Ishikawa (cell line): Measurements from ENCODE around the gene ATP8A2.

ENCODE experiments used
- CEBPB ChIP-seq: IDR thresholded peaks from 2 replicates; pipeline ENCODE4 v1.6.1; 2012
- CREB1 ChIP-seq: IDR thresholded peaks from 2 replicates; pipeline ENCODE4 v1.6.1; 2012; ENCODE audit warnings: low read depth
- EGR1 ChIP-seq: IDR thresholded peaks from 2 replicates; pipeline ENCODE4 v1.6.1; 2012
- EP300 ChIP-seq: IDR thresholded peaks from 2 replicates; pipeline ENCODE4 v1.6.1; 2012; ENCODE audit warnings: borderline replicate concordance
- FOXM1 ChIP-seq: IDR thresholded peaks from 2 replicates; pipeline ENCODE4 v1.6.1; 2012; ENCODE audit warnings: low read depth, borderline replicate concordance
- MAX ChIP-seq: IDR thresholded peaks from 2 replicates; pipeline ENCODE4 v1.6.1; 2012
- NFIC ChIP-seq: IDR thresholded peaks from 2 replicates; pipeline ENCODE4 v1.6.1; 2012
- RAD21 ChIP-seq: IDR thresholded peaks from 2 replicates; pipeline ENCODE4 v1.6.1; 2012; ENCODE audit warnings: low read depth
- REST ChIP-seq: IDR thresholded peaks from 2 replicates; pipeline ENCODE4 v1.6.1; 2012; ENCODE audit warnings: low read depth, mild to moderate bottlenecking
- TAF1 ChIP-seq: IDR thresholded peaks from 2 replicates; pipeline ENCODE4 v1.6.1; 2012; ENCODE audit warnings: low read depth, mild to moderate bottlenecking
- TCF12 ChIP-seq: IDR thresholded peaks from 2 replicates; pipeline ENCODE4 v1.6.1; 2012; ENCODE audit warnings: low read depth
- TEAD4 ChIP-seq: IDR thresholded peaks from 2 replicates; pipeline ENCODE4 v1.6.1; 2012
- USF1 ChIP-seq: IDR thresholded peaks from 2 replicates; pipeline ENCODE4 v1.6.1; 2012
- YY1 ChIP-seq: IDR thresholded peaks from 2 replicates; pipeline ENCODE4 v1.6.1; 2012; ENCODE audit warnings: low read depth
- ZBTB7A ChIP-seq: IDR thresholded peaks from 2 replicates; pipeline ENCODE4 v1.6.1; 2012; ENCODE audit warnings: low read depth

ATP8A2 gene

GRCh38 chr13:25462301-25463125, 90.7 kb downstream of the ATP8A2 start:
- TF ChIP-seq TAF1: no peak
- TF ChIP-seq MAX: no peak
- TF ChIP-seq TEAD4: no peak
- TF ChIP-seq REST: no peak
- no peak for TF ChIP-seq CEBPB
- TF ChIP-seq ZBTB7A: no peak
- no peak for TF ChIP-seq FOXM1
- no peak for TF ChIP-seq TCF12
- no peak for TF ChIP-seq EP300
- no peak for TF ChIP-seq USF1
- TF ChIP-seq YY1: no peak
- TF ChIP-seq RAD21: no peak
- TF ChIP-seq EGR1: no peak
- no peak for TF ChIP-seq CREB1
- TF ChIP-seq NFIC: no peak

- TF ChIP-seq ZBTB7A (no peak), MAX (no peak), CREB1 (no peak), TEAD4 (no peak), CEBPB (no peak), REST (no peak), FOXM1 (no peak), USF1 (no peak), RAD21 (no peak), YY1 (no peak), NFIC (no peak), TCF12 (no peak), TAF1 (no peak), EGR1 (no peak), EP300 (no peak)
Observed at GRCh38 chr13:25463496-25463895, 91.7 kb downstream of the ATP8A2 start.

- no peak for TF ChIP-seq TEAD4
- no peak for TF ChIP-seq TAF1
- no peak for TF ChIP-seq RAD21
- TF ChIP-seq EP300: no peak
- no peak for TF ChIP-seq FOXM1
- no peak for TF ChIP-seq CREB1
- no peak for TF ChIP-seq USF1
- no peak for TF ChIP-seq NFIC
- TF ChIP-seq TCF12: no peak
- no peak for TF ChIP-seq CEBPB
- no peak for TF ChIP-seq MAX
- no peak for TF ChIP-seq REST
- no peak for TF ChIP-seq YY1
Observed at GRCh38 chr13:25466880-25467279, 95.1 kb downstream of the ATP8A2 start.
